Adrenal gland (tissue), 5 donors: Measurements from ENCODE around the gene ZNF560.

ENCODE experiments used
- CTCF ChIP-seq, 6 experiments: fragments of 450-650 bp in 4 of 6; fragments of 200-600 bp in 2 of 6; sonication (generic) in 1 of 6; IDR thresholded peaks; 1 replicate in 5 of 6; 2 replicates in 1 of 6; pipeline versions ENCODE4 v1.5.1 to v1.8.0; 2016 to 2021; ENCODE audit warnings: antibody characterized with exemption in 6 of 6, mild to moderate bottlenecking in 2 of 6, moderate library complexity in 1 of 6
- POLR2A ChIP-seq, 2 donors: fragments of 450-650 bp; IDR thresholded peaks; one replicate each; pipeline ENCODE4 v1.6.1; 2017; ENCODE audit warnings: antibody characterized with exemption in 2 of 2, mild to moderate bottlenecking in 2 of 2, moderate library complexity in 1 of 2
- donor health status: DM: no; HTN: no; CAD: no.

- no peak for TF ChIP-seq POLR2A (IDR thresholded peaks at IDR 0.05)
- no peak for TF ChIP-seq CTCF (IDR thresholded peaks at IDR 0.05)
Observed at GRCh38 chr19:9430444-9430843, 68.0 kb downstream of the ZNF560 start.
